GM21825 (cell line): ENCODE results near the gene MOGAT3.
"Not testable (repeated sequence)": the region's sequence is repeated elsewhere in the genome, so short reads cannot be mapped to it uniquely, and the experiment has no call there.

Experiments used
- ATAC-seq: cut with Tn5 transposase; IDR thresholded peaks from one replicate; pipeline ENCODE4 v1.9.1; 2021; ENCODE audit warnings: mild to moderate bottlenecking, moderate library complexity; ENCODE audit not compliant: unreplicated experiment

Gene MOGAT3

GRCh38 chr7:101205901-101206664 is 5.2 kb upstream of the MOGAT3 start:
- no peak for ATAC-seq

- not testable (repeated sequence) for ATAC-seq
These were observed 3.2 kb upstream of the MOGAT3 start for GRCh38 chr7:101203740-101204738.

- no peak for ATAC-seq
These were observed 1.7 kb upstream of the MOGAT3 start for GRCh38 chr7:101202603-101202918.

- no peak for ATAC-seq
These were observed 1.1 kb upstream of the MOGAT3 start for GRCh38 chr7:101201695-101202602.

- no peak for ATAC-seq
These were observed 353 bp downstream of the MOGAT3 start for GRCh38 chr7:101200504-101200861.

- not testable (repeated sequence) for ATAC-seq
These were observed 1.3 kb downstream of the MOGAT3 start for GRCh38 chr7:101199522-101199921.

- no peak for ATAC-seq
These were observed 2.4 kb downstream of the MOGAT3 start for GRCh38 chr7:101198476-101198875.

- ATAC-seq = no peak
These were observed 2.8 kb downstream of the MOGAT3 start for GRCh38 chr7:101197991-101198390.

GRCh38 chr7:101195884-101196283 is 5.0 kb downstream of the MOGAT3 start:
- no peak for ATAC-seq

GRCh38 chr7:101189109-101189508 is 11.7 kb downstream of the MOGAT3 start:
- no peak for ATAC-seq

- ATAC-seq = no peak
These were observed 13.9 kb downstream of the MOGAT3 start for GRCh38 chr7:101186844-101187428.

- no peak for ATAC-seq
These were observed 14.6 kb downstream of the MOGAT3 start for GRCh38 chr7:101186194-101186593.

GRCh38 chr7:101185258-101185839 is 15.5 kb downstream of the MOGAT3 start:
- no peak for ATAC-seq

- no peak for ATAC-seq
These were observed 20.6 kb downstream of the MOGAT3 start, which contains the start of gene NAT16 for GRCh38 chr7:101180130-101180755. NAT16 (minus strand) TSS chr7:101180293; CDS start chr7:101174807, 5,486 bp downstream.

- no peak for ATAC-seq
These were observed 21.1 kb downstream of the MOGAT3 start for GRCh38 chr7:101179713-101180112.

- ATAC-seq = no peak
These were observed 21.7 kb downstream of the MOGAT3 start for GRCh38 chr7:101179117-101179516.

GRCh38 chr7:101177644-101178043 is 23.2 kb downstream of the MOGAT3 start:
- no peak for ATAC-seq

GRCh38 chr7:101175664-101176063 is 25.2 kb downstream of the MOGAT3 start:
- ATAC-seq = no peak

GRCh38 chr7:101174322-101174854 is 26.4 kb downstream of the MOGAT3 start:
- ATAC-seq = no peak
